NB4 (cell line): ENCODE measurements around the gene INTS1.

Source experiments
- DNase-seq: peaks from one replicate; pipeline ENCODE4 v3.0.0; 2010; ENCODE audit warnings: low read depth
- H3K4me3 ChIP-seq: one replicate; pipeline ENCODE4 v1.5.1; 2011; ENCODE audit warnings: mild to moderate bottlenecking, low read depth, low read length, moderate library complexity
- MYC ChIP-seq: IDR thresholded peaks from 2 replicates; pipeline ENCODE4 v1.6.1; 2011; ENCODE audit warnings: low read depth, low read length
- POLR2A ChIP-seq: IDR thresholded peaks from 2 replicates; pipeline ENCODE4 v1.6.1; 2011; ENCODE audit warnings: mild to moderate bottlenecking; ENCODE audit not compliant: insufficient read length; ENCODE audit errors: extremely low read depth
- TF ChIP-seq, protein P1 (sequence below): IDR thresholded peaks from one replicate; pipeline ENCODE4 v1.5.1; 2012; ENCODE audit warnings: low read depth, low read length
- TF ChIP-seq, protein P2 (sequence below): IDR thresholded peaks from 2 replicates; pipeline ENCODE4 v1.6.1; 2011; ENCODE audit warnings: low read depth, low read length

The INTS1 gene

DNA sequence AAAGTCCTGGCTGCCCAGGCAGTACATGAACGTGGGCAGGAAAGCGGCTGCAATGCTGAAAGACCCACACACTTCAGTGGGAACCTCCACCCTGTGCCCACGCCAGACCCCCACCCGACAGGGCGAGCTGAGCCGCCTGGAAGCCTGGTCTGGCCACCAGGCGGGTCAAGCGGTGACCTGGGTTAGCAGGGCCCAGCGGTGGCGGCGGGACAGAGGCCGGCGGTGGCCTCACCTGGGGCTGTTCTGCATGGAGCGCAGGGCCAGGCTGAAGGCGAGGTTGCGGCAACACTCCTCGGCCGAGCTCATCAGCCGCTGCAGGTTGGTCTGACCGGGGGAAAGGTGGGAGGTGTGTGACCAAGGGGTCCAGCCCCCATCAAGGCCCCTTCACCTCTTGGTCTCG is 33.3 kb downstream of the INTS1 start:
- no peak for DNase-seq
- TF ChIP-seq, protein P1, sequence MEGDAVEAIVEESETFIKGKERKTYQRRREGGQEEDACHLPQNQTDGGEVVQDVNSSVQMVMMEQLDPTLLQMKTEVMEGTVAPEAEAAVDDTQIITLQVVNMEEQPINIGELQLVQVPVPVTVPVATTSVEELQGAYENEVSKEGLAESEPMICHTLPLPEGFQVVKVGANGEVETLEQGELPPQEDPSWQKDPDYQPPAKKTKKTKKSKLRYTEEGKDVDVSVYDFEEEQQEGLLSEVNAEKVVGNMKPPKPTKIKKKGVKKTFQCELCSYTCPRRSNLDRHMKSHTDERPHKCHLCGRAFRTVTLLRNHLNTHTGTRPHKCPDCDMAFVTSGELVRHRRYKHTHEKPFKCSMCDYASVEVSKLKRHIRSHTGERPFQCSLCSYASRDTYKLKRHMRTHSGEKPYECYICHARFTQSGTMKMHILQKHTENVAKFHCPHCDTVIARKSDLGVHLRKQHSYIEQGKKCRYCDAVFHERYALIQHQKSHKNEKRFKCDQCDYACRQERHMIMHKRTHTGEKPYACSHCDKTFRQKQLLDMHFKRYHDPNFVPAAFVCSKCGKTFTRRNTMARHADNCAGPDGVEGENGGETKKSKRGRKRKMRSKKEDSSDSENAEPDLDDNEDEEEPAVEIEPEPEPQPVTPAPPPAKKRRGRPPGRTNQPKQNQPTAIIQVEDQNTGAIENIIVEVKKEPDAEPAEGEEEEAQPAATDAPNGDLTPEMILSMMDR = no peak
- TF ChIP-seq, protein P2, sequence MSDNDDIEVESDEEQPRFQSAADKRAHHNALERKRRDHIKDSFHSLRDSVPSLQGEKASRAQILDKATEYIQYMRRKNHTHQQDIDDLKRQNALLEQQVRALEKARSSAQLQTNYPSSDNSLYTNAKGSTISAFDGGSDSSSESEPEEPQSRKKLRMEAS = no peak
- no peak for TF ChIP-seq MYC
- no peak for TF ChIP-seq POLR2A
- no peak overlapping the region for H3K4me3 ChIP-seq

DNA sequence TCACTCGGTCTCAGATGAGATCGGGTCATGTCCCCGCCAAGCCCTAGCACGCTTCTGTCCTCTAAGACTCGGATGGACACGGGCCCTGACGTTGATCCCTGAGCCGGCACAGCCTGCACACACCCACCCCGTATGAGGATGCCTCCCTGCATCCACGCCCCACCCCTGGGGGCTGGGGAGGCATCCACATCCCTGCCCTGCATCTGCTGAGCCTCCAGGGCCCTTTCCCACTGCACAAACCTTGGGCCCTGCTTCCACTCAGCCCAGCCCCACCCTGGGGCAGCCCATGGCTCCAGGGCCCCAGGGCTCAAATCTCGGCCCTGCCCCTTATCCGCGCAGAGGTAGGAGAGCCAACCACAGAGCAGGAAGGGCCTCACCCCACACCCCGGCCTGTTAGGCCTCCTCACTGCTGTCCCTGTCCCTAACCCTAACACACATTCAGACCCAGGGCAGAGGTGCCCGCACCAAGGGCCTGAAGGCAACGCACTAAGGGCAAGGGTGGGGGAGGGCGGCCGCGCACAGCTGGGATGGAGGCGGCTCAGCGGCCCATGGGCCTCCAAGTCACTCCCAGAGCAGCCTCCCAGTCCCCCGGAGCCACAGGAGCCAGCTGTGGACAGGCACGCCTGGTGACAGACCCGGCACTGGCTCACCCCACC is 35.4 kb downstream of the INTS1 start:
- no peak overlapping the region for H3K4me3 ChIP-seq
- TF ChIP-seq, protein P1 = no peak
- TF ChIP-seq, protein P2 = no peak
- no peak for TF ChIP-seq POLR2A
- TF ChIP-seq MYC = no peak
- no peak for DNase-seq

GRCh38 chr7:1468203-1468602 is 36.0 kb downstream of the INTS1 start:
- TF ChIP-seq MYC (no peak), POLR2A (no peak)
- TF ChIP-seq, protein P2 = no peak
- TF ChIP-seq, protein P1 = no peak
- DNase-seq = no peak
- no peak overlapping the region for H3K4me3 ChIP-seq

DNA sequence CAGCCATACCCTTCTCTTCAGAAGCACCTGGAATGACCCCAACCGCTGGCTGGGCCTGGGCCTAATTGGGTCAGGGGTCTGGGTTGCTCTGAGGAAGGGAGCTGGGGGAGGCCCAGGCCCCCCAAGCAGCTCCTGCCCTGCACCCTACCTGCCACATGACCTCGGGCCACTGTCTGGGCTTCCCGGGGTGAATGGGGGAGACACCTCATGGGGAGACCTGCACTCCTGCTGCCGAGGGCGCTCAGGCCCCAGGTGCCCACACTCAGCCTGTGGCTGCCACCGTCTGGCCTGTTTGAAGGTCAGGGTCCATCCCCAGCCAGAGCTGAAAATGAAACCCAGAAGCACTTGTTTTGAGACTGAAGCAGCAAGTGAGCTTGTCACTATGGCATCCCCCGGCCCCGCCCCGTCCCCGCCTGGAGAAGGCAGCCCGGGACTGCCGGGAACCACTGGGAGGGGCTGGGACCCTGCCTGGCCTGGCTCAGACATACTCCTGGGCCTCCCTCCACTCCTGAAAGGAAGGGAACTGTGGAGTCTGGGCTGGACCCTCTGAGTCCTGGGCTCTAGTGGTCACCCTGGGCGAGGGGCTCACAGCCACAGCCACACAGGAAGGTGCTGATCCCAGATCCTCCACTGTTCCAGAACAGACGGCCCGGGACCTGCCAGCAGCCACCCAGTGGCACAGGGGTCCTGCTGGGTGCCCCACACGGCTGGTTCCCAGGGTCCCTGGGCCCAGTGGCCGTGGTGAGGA is 37.5 kb downstream of the INTS1 start:
- TF ChIP-seq, protein P1 = no peak
- no peak for TF ChIP-seq MYC
- TF ChIP-seq, protein P2 = no peak
- DNase-seq = no peak
- no peak overlapping the region for H3K4me3 ChIP-seq

GRCh38 chr7:1464694-1465093 is 39.5 kb downstream of the INTS1 start:
- no peak for DNase-seq

More at GRCh38 chr7:1464694-1465093, 39.5 kb downstream of the INTS1 start:
- TF ChIP-seq, protein P2 = no peak
- TF ChIP-seq, protein P1 = no peak
- TF ChIP-seq MYC (no peak), POLR2A (no peak)
- no peak overlapping the region for H3K4me3 ChIP-seq
